PC-3 (cell line): ENCODE measurements around the gene TNK2.
"Not testable (repeated sequence)": the region's sequence is repeated elsewhere in the genome, so short reads cannot be mapped to it uniquely, and the experiment has no call there.

ENCODE experiments used
- EZH2phosphoT487 ChIP-seq: fragments of 300-600 bp; sonication (generic); IDR thresholded peaks from 2 replicates; pipeline ENCODE4 v1.6.1; 2018; ENCODE audit warnings: mild to moderate bottlenecking, antibody characterized with exemption, low read length, borderline replicate concordance
- TF ChIP-seq, protein P1 (sequence below): fragments of 300-600 bp; sonication (generic); conservative IDR thresholded peaks from 2 replicates; pipeline ENCODE4 v1.5.1; 2017; ENCODE audit warnings: antibody characterized with exemption, low read depth, mild to moderate bottlenecking, low read length

DNA sequence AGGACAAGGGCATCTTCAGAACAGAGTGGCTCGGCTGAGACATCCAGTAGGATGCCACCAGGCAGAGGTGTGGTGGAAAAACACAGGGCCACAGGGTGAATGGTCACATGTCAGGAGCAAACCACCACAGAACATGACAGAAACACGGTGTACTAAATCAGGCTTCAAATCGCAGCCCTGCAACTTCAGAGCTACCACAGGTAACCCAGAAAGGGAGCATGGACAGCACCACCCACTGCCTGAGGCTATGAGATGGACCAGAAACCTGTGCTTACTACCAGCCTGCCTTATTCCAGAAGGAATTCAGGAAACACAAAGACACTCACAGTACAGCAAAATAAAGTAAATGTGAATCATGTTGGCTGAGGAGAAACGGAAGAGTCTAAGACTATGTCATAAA, 41.8 kb upstream of the TNK2 start:
- TF ChIP-seq, protein P1, sequence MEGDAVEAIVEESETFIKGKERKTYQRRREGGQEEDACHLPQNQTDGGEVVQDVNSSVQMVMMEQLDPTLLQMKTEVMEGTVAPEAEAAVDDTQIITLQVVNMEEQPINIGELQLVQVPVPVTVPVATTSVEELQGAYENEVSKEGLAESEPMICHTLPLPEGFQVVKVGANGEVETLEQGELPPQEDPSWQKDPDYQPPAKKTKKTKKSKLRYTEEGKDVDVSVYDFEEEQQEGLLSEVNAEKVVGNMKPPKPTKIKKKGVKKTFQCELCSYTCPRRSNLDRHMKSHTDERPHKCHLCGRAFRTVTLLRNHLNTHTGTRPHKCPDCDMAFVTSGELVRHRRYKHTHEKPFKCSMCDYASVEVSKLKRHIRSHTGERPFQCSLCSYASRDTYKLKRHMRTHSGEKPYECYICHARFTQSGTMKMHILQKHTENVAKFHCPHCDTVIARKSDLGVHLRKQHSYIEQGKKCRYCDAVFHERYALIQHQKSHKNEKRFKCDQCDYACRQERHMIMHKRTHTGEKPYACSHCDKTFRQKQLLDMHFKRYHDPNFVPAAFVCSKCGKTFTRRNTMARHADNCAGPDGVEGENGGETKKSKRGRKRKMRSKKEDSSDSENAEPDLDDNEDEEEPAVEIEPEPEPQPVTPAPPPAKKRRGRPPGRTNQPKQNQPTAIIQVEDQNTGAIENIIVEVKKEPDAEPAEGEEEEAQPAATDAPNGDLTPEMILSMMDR = not testable (repeated sequence)
- not testable (repeated sequence) for TF ChIP-seq EZH2phosphoT487
